Activated T-cell treated with anti-CD3 and anti-CD28 coated beads, Interleukin-2, amount 50 U/mL, for 1 hour (primary cell): ENCODE data around the gene SNTB2.
A peak's percentile ranks its signal among the peaks of the same experiment; 100 is the strongest.
"Not testable (repeated sequence)": the region's sequence is repeated elsewhere in the genome, so short reads cannot be mapped to it uniquely, and the experiment has no call there.

Source experiments
- DNase-seq: peaks from one replicate; pipeline ENCODE4 v3.0.0-alpha.2; 2020

The SNTB2 gene

DNA sequence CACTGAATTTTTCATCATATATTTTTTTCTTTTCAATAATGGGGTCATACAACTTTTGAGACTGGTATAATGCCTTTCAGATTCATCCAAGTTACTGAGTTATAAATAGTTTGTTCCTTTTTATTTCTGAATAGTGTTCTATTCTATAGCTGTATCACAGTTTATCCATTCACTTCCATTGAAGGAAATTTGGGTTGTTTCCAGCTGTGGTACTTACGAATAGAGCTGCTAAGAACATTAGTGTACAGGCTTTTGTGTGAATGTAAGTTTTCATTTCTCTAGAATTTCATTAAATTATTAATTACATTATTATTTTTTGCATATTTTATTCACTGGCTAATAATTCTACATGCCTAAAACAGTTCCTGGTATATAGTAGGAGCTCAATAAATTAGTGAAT lies 52.9 kb downstream of the SNTB2 start:
- no peak for DNase-seq

DNA sequence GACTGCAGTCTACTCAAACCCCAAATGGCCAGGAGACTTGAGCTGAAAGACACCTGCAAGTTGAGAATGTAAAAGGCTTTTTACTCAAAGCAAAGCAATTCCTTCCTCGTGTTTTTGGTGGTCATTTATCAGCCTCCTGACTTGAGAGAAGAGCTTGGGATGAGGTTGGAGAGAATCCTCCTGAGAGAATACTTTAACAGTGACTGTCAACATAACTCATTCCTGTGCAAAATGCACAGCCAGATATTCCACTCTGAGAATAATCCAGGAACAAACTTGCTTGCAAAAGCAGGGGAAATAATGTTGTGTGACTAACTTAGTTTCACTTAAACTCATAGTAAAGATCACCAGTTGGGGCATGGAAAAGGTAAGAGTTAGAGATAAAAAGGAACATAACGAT lies 53.4 kb downstream of the SNTB2 start:
- no peak for DNase-seq

DNA sequence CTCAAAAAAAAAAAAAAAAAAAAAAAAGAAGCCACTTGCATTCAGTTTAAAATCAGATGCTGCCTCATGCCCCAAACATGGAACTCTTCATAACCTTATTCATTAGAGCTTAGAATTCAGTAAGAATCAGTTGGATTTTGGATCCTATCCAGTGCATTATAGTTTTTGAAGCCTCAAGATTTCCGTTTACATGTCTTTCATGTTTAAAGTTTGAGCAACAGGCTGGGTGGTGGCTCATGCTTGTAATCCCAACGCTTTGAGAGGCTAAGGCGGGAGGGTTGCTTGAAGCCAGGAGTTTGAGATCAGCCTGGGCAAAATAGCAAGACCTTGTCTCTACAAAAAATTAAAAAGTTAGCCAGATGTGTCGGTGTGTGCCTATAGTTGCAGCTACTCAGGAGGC lies 55.0 kb downstream of the SNTB2 start:
- no peak for DNase-seq

- no peak for DNase-seq
Measured at GRCh38 chr16:69243479-69243878, 56.5 kb downstream of the SNTB2 start.

GRCh38 chr16:69244336-69244735 lies 57.4 kb downstream of the SNTB2 start:
- no peak for DNase-seq

GRCh38 chr16:69250081-69250480 lies 63.1 kb downstream of the SNTB2 start:
- DNase-seq = no peak

GRCh38 chr16:69253870-69254341 lies 66.9 kb downstream of the SNTB2 start:
- no peak for DNase-seq

- DNase-seq = not testable (repeated sequence)
Measured at GRCh38 chr16:69259428-69259764, 72.4 kb downstream of the SNTB2 start.

- DNase-seq = no peak
Measured at GRCh38 chr16:69260019-69260418, 73.1 kb downstream of the SNTB2 start.

DNA sequence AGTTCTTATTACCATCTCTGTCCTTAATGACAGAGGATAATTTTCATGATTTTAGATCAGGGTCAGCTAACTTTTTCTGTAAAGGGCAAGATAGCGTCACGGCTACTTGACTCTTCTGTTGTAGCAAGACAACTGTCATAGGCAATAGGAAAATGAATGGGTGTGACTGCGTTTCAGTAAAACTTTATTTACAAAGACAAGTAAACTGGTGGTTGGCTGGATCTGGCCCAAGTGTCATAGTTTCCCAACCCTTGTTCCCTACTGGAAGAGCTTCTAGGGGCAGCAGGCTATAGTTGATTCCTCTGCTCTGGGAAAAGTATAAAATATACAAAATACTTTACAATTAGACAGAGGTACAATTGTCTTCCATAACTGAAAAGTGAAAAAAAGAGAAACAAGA lies 73.5 kb downstream of the SNTB2 start:
- DNase-seq = no peak

- DNase-seq = no peak
Measured at GRCh38 chr16:69266334-69267063, 79.5 kb downstream of the SNTB2 start.

DNA sequence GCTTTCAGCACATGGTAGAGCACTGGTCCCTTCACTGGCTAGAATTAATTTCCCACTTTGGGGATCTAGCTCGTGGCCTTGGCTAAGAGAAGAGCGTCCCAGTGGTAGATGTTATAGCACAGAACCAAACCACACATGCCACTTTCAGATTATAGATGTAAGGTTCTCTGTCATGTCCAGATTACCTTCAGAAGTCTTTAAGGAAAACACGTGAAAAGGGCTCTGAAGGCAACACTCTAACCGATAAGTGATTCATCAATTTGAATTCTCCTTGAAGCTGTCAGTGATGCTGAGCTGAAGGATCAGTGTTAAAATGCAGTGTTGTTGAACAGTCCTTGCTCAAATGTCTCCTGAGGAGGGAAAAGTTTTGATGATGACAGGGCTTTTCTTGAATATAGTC lies 80.7 kb downstream of the SNTB2 start:
- DNase-seq = no peak

- no peak for DNase-seq
Measured at GRCh38 chr16:69270395-69270794, 83.4 kb downstream of the SNTB2 start.

GRCh38 chr16:69270831-69271230 lies 83.9 kb downstream of the SNTB2 start:
- no peak for DNase-seq

DNA sequence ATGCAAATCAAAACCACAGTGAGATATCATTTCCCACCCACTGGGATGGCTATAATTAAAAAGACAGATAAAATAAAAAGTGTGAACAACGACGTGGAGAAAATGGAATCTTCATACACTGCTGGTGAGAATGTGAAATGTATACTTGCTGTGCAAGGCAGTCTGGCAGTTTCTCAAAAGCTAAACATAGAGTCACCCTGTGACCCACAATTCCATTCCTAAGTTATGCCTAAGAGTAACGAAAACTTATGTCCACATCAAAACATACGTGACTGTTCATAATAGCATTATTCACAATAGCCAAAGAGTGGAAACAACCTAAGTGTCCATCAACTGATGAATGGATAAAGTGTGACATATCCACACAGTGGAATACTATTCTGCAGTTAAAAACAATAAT lies 86.0 kb downstream of the SNTB2 start:
- no peak for DNase-seq

DNA sequence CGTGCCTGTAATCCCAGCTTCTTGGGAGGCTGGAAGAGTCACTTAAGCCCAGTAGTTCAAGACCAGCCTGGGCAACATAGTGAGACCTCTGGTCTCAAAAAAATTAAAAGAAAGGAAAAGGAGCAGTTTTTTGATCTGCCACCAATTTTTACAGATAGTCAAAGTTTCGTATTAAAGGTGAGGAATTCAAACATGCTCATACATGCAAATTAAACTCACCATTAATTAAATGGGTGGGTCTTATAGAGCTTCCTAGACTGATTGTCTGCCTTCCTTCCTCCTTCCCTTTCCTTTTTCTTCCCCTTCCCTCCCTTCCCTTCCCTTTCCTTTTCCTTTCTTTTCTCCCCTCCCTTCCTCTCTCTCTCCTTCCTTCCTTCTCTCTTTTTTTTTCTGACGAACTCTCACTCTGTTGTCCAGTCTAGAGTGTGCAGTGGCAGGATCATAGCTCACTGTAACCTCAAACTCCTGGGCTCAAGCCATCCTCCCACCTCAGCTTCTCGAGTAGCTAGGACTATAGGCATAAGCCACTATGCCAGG lies 87.8 kb downstream of the SNTB2 start:
- DNase-seq = no peak

- no peak for DNase-seq
Measured at GRCh38 chr16:69276148-69277115, 89.5 kb downstream of the SNTB2 start.

DNA sequence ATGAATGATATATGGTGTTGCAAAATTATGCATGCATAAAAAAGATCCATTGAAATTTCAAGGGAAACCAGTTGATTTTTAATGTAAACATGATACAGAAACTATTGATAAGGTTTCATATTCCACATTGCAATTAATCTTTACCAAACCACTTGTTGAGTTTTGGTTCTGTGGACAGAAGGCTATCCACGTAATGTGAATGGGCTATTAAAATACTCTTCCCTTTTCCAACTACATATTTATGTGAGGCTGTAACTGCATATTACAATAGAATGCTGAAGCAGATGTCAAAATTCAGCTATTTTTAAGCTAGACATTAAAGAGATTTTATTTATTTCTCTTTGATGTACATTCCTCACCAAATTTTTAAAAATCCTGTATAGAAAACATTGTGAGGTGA lies 90.4 kb downstream of the SNTB2 start:
- DNase-seq = no peak

DNA sequence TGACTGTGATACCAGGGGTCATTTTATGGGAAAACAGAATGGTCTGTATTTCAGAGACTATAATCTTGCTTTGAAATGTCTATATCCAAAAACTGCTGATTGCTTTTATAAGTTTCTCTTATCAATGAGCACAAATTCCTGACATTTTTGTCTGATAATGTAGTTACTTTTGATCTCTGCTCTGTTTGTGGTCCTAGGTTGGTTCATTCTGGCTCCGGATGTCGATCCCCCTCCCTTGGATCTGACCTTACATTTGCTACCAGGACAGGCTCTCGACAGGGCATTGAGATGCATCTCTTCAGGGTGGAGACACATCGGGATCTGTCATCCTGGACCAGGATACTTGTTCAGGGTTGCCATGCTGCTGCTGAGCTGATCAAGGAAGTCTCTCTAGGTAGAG lies 96.9 kb downstream of the SNTB2 start:
- DNase-seq = no peak

DNA sequence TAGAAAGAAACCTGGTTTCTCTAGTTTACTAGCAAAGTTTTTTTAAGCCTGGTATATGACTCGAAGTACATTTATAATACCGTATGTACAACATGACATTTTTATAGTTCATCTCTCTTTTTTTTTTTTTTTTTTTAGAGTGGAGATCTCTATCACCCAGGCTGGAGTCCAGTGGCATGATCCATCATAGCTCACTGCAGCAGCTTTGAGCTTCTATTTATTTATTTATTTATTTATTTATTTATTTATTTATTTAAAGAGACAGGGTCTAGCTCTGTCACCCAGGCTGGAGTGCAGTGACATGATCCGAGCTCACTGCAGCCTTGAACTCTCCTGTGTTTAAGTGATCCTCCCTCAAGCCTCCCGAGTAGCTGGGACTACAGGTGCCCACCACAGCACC lies 98.3 kb downstream of the SNTB2 start:
- DNase-seq = no peak

DNA sequence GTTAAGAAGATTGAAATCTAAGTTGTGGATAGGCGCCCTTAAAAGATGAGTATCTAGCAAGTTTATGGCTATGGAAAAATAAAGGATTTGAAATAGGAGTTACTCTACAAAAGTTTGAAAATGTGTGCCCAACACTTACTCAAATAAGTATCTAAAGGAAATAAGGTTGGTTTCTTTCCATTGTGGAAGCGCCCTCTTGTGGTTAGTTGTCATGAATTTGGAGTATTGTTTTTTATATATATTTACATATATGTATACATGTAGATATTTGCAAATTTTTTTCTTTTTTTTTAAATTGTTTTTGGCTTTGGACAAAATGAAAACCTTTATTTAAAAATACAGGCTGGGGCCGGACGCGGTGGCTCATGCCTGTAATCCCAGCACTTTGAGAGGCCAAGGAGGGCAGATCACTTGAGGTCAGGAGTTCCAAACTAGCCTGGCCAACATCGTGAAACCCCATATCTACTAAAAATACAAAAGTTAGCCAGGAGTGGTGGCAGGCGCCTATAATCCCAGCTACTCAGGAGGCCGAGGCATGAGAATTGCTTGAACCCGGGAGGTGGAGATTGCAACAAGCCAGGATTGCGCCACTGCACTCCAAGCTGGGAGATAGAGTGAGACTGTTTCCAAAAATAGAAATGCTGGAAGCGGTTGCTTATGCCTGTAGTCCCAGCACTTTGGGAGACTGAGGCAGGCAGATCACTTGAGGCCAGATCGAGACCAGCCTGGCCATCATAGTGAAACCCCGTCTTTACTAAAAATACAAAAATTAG lies 100.2 kb downstream of the SNTB2 start:
- peak; percentile 19 for DNase-seq

- DNase-seq = not testable (repeated sequence)
Measured at GRCh38 chr16:69291657-69292056, 104.7 kb downstream of the SNTB2 start.

DNA sequence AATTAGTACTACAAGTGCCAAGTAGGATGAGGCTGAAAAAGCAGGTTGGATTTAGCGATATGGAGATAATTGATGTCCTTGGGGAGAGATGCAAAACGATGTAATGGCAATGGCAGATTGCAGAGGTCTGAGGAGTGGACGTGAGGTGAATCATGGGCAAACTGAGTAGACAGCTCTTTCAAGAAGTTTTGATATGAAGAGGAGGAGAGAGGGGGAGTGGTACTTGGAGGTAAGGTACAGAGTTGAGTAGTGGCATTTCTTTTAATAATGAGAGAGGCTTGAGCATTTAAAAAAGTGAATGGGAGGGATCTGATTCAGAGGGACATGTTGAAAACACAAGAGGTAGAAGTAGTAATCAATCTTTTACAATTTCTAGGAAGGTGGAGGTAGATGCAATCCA lies 106.4 kb downstream of the SNTB2 start:
- DNase-seq = no peak
